NB4 (cell line): Measurements from ENCODE around the gene CXCR1.

Source experiments
- CTCF ChIP-seq: IDR thresholded peaks from one replicate; pipeline ENCODE4 v1.5.1; 2012; ENCODE audit warnings: low read depth, low read length
- MAX ChIP-seq: IDR thresholded peaks from 2 replicates; pipeline ENCODE4 v1.6.1; 2011; ENCODE audit warnings: low read depth, low read length
- MYC ChIP-seq: IDR thresholded peaks from 2 replicates; pipeline ENCODE4 v1.6.1; 2011; ENCODE audit warnings: low read depth, low read length
- POLR2A ChIP-seq: IDR thresholded peaks from 2 replicates; pipeline ENCODE4 v1.6.1; 2011; ENCODE audit warnings: mild to moderate bottlenecking; ENCODE audit not compliant: insufficient read length; ENCODE audit errors: extremely low read depth

- TF ChIP-seq POLR2A (no peak), CTCF (no peak), MAX (no peak), MYC (no peak)
Observed at GRCh38 chr2:218188528-218188927, 21.8 kb upstream of the CXCR1 start.
